Activated naive CD4-positive, alpha-beta T cell treated with anti-CD3 and anti-CD28 coated beads, Interleukin-2, amount 10 ng/mL, durations not matched to agents 7 days and 5 days (primary cell): ENCODE data around the gene GRK4.
"Not testable (repeated sequence)": the region's sequence is repeated elsewhere in the genome, so short reads cannot be mapped to it uniquely, and the experiment has no call there.

Experiments
- CTCF ChIA-PET: fragments of 350-600 bp; sonication (Branson Sonifier 250); formaldehyde crosslinking; loops from one replicate; lab custom pipeline; 2021; ENCODE audit warnings: antibody characterized with exemption; lab: Charles Lee
- DNase-seq: peaks from one replicate; pipeline ENCODE4 v3.0.0-alpha.2; 2020
- H3K27ac Mint-ChIP-seq: one replicate; pipeline ENCODE4 v1.8.0; 2021; ENCODE audit warnings: mild to moderate bottlenecking, moderate library complexity, mixed read lengths
- H3K27me3 Mint-ChIP-seq: one replicate; pipeline ENCODE4 v1.8.0; 2021; ENCODE audit warnings: mild to moderate bottlenecking, mixed read lengths
- H3K36me3 Mint-ChIP-seq: one replicate; pipeline ENCODE4 v1.8.0; 2021; ENCODE audit warnings: mixed read lengths
- H3K4me1 Mint-ChIP-seq: one replicate; pipeline ENCODE4 v1.8.0; 2021; ENCODE audit warnings: mixed read lengths
- H3K4me3 Mint-ChIP-seq: one replicate; pipeline ENCODE4 v1.8.0; 2021; ENCODE audit warnings: mild to moderate bottlenecking, moderate library complexity, mixed read lengths
- H3K9me3 Mint-ChIP-seq: one replicate; pipeline ENCODE4 v1.8.0; 2021; ENCODE audit warnings: mixed read lengths

GRK4 gene

DNA sequence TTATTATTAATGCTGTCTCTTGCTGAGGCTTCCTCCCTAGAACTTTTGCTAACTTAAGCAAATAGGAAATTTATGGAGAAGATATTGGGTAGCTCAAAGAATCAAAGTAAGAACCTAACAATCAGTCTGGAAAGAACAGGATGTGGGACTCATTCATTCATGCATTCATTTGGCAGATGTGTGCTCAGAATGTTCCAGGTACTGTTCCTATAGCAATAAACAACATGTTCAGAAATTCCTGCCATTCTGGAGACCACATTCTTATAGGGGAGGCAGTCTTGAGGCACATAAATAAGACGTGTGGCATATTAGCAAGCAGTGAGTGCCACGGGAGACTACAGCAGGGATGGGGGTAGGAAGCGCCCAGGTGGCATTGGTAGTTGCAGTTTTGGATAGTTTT lies 5.0 kb downstream of the GRK4 start:
- Mint-ChIP-seq H3K27me3 (peaks cover 3% of the 10 kb centered on the region), H3K36me3 (no peaks in the 10 kb centered on the region), H3K27ac (no peak overlapping the region), H3K4me1 (peaks cover 10% of the 10 kb centered on the region), H3K9me3 (no peaks in the 10 kb centered on the region), H3K4me3 (no peak overlapping the region)
- no peak for DNase-seq
- CTCF ChIA-PET = no interaction called here

GRCh38 chr4:2971275-2971674 lies 7.9 kb downstream of the GRK4 start:
- H3K4me1 Mint-ChIP-seq = no peaks in the 10 kb centered on the region
- H3K9me3 Mint-ChIP-seq = no peaks in the 10 kb centered on the region
- no peak overlapping the region for H3K4me3 Mint-ChIP-seq
- DNase-seq = no peak
- H3K27ac Mint-ChIP-seq = no peak overlapping the region
- CTCF ChIA-PET = no interaction called here
- H3K27me3 Mint-ChIP-seq = peaks cover 4% of the 10 kb centered on the region
- H3K36me3 Mint-ChIP-seq = no peaks in the 10 kb centered on the region

DNA sequence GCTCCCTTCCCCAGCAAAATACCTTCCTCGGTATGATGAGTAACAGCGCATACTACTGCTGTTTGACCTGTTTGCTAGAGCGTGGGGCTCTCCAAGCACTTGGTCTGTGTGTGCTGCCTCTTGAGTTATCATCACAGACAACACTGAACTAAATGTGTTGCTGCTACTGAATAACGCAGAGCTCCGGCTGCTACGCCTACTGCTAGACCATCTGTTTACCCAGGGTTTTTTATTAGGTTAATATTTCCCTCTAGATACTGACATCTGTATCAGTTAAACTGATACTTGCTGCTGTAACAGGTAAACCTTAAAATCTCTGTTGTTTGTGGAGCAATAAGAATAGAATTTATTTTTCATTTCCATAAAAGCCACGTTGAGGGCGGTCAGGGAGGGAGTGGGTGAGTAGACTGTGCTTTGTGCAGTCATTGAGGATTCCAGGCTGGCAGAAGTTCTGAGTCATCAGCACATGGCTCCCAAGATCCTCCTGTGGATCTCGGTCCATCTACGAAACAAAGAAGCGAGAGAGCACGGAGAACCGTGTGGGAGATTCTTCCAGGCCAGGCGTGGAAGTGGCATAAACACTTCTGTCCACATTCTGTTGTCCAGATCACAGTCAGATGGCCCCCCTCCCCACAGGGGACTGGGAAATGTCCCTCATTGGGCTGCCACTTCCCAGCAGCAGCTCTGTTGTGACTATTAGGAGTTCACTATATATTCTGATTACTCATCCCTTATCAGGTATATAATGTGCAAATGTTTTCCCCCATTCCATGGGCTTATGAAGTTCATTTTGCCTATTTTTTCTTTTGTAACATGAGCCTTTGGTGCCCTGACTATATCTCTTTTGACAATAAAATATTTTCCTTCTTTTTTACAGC lies 14.1 kb downstream of the GRK4 start:
- H3K4me3 Mint-ChIP-seq = no peak overlapping the region
- CTCF ChIA-PET = interaction anchor here (0.7 to 3.9 kb wide), 11 partner anchors 12 to 545 kb away, joined by 3 to 25 read pairs (median 5); partner anchors contain the start of genes GRK4 and NOP14
- peaks cover 2% of the 10 kb centered on the region for H3K4me1 Mint-ChIP-seq
- peaks cover 41% of the 10 kb centered on the region for H3K27me3 Mint-ChIP-seq
- peaks cover 15% of the 10 kb centered on the region for H3K9me3 Mint-ChIP-seq
- H3K27ac Mint-ChIP-seq = peak overlapping the region; percentile 58
- H3K36me3 Mint-ChIP-seq = no peaks in the 10 kb centered on the region
- DNase-seq = no peak

- Mint-ChIP-seq H3K4me3 (no peak overlapping the region), H3K9me3 (peaks cover 15% of the 10 kb centered on the region), H3K4me1 (peaks cover 2% of the 10 kb centered on the region), H3K27ac (no peak overlapping the region), H3K27me3 (peaks cover 50% of the 10 kb centered on the region), H3K36me3 (no peaks in the 10 kb centered on the region)
- CTCF ChIA-PET = interaction anchor here (2.9 kb wide), 1 partner anchor 57 kb away, joined by 8 read pairs; no protein-coding TSS in a partner anchor
- DNase-seq = no peak
Observed at GRCh38 chr4:2981256-2981819, 18.0 kb downstream of the GRK4 start.

- Mint-ChIP-seq H3K36me3 (no peaks in the 10 kb centered on the region), H3K27ac (no peak overlapping the region), H3K27me3 (peaks cover 50% of the 10 kb centered on the region), H3K4me3 (no peak overlapping the region), H3K9me3 (peaks cover 15% of the 10 kb centered on the region), H3K4me1 (peaks cover 2% of the 10 kb centered on the region)
- CTCF ChIA-PET = no interaction called here
- DNase-seq = no peak
Observed at GRCh38 chr4:2982012-2982411, 18.6 kb downstream of the GRK4 start.

- CTCF ChIA-PET = interaction anchor here (1.3 kb wide), 1 partner anchor 24 kb away, joined by 3 read pairs; no protein-coding TSS in a partner anchor
- H3K36me3 Mint-ChIP-seq, DNase-seq, H3K4me1 Mint-ChIP-seq, H3K4me3 Mint-ChIP-seq, H3K27ac Mint-ChIP-seq: not testable (repeated sequence)
- Mint-ChIP-seq H3K27me3 (peaks cover 48% of the 10 kb centered on the region), H3K9me3 (peaks cover 15% of the 10 kb centered on the region)
Observed at GRCh38 chr4:2983715-2984114, 20.3 kb downstream of the GRK4 start.

DNA sequence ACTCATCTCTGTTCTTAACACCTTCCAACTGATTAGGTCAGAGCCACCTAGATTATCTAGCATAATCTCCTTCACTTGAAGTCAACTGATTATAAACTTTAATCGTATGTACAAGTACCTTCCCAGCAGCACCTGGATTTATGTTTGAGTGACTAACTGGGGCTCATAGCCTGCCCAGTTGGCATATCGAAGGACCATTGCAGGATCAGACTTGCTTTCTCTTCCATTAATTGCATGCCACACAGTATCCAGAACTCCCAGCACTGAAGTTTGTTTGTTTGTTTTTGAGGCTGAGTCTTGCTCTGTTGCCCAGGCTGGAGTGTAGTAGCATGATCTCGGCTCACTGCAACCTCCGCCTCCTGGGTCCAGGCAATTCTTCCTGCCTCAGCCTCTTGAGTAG lies 27.9 kb downstream of the GRK4 start:
- peaks cover 13% of the 10 kb centered on the region for H3K27me3 Mint-ChIP-seq
- DNase-seq = no peak
- H3K36me3 Mint-ChIP-seq = no peaks in the 10 kb centered on the region
- no peak overlapping the region for H3K27ac Mint-ChIP-seq
- no peaks in the 10 kb centered on the region for H3K4me1 Mint-ChIP-seq
- H3K4me3 Mint-ChIP-seq = no peak overlapping the region
- CTCF ChIA-PET = no interaction called here
- no peaks in the 10 kb centered on the region for H3K9me3 Mint-ChIP-seq

- no peak for DNase-seq
- CTCF ChIA-PET = no interaction called here
- Mint-ChIP-seq H3K4me3 (no peak overlapping the region), H3K9me3 (no peaks in the 10 kb centered on the region), H3K4me1 (no peaks in the 10 kb centered on the region), H3K27ac (no peak overlapping the region), H3K36me3 (no peaks in the 10 kb centered on the region), H3K27me3 (peaks cover 16% of the 10 kb centered on the region)
Observed at GRCh38 chr4:2994917-2995316, 31.5 kb downstream of the GRK4 start.

DNA sequence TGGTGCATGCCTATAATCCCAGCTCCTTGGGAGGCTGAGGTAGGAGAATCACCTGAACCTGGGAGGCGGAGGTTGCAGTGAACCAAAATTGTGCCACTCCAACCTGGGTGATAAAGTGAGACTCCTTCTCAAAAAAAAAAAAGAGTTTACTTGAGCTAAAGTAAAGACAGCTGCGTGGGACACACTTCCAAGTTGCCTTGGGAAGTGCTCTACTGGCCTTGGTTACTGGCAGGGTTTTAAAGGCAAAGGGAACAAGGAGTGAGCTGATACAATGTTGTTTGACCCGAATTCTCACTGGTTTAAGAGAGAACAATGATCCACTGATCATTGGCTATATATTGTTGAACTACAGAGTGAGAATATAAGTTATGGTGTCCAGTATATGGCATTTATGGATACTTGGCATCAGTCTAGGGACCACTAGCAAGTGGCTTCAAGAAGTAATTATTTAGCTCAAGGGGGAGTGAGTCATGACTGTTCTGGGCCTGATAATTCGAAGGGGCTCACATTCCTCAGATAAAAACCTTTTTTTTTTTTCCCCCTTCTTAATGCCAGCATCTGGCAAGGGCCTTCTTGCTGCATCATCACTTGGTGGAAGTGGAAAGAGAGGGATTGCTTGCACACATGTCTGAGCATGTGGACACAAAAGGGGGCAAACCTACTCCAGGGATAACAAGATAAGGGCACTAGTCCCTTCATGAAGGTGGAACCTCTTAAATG lies 32.3 kb downstream of the GRK4 start:
- CTCF ChIA-PET = no interaction called here
- Mint-ChIP-seq H3K9me3 (no peaks in the 10 kb centered on the region), H3K27me3 (peaks cover 21% of the 10 kb centered on the region), H3K36me3 (no peaks in the 10 kb centered on the region), H3K27ac (no peak overlapping the region), H3K4me3 (no peak overlapping the region), H3K4me1 (no peaks in the 10 kb centered on the region)
- no peak for DNase-seq

GRCh38 chr4:2996415-2996814 lies 33.0 kb downstream of the GRK4 start:
- no peak for DNase-seq
- H3K27ac Mint-ChIP-seq = no peak overlapping the region
- no peak overlapping the region for H3K4me3 Mint-ChIP-seq
- H3K9me3 Mint-ChIP-seq = no peaks in the 10 kb centered on the region
- peaks cover 22% of the 10 kb centered on the region for H3K27me3 Mint-ChIP-seq
- H3K4me1 Mint-ChIP-seq = no peaks in the 10 kb centered on the region
- no peaks in the 10 kb centered on the region for H3K36me3 Mint-ChIP-seq
- CTCF ChIA-PET = no interaction called here

- Mint-ChIP-seq H3K4me3 (no peak overlapping the region), H3K27me3 (peaks cover 15% of the 10 kb centered on the region), H3K36me3 (no peaks in the 10 kb centered on the region), H3K9me3 (no peaks in the 10 kb centered on the region), H3K4me1 (no peaks in the 10 kb centered on the region), H3K27ac (no peak overlapping the region)
- DNase-seq = no peak
- CTCF ChIA-PET = interaction anchor here (1.3 to 1.5 kb wide), 3 partner anchors 25 to 28 kb away, joined by 3 to 4 read pairs (median 4); no protein-coding TSS in a partner anchor
Observed at GRCh38 chr4:3007724-3008123, 44.4 kb downstream of the GRK4 start.

GRCh38 chr4:3009422-3009821 lies 46.1 kb downstream of the GRK4 start:
- no peak overlapping the region for H3K4me3 Mint-ChIP-seq
- H3K36me3 Mint-ChIP-seq = no peaks in the 10 kb centered on the region
- H3K4me1 Mint-ChIP-seq = no peaks in the 10 kb centered on the region
- no peak overlapping the region for H3K27ac Mint-ChIP-seq
- CTCF ChIA-PET = interaction anchor here (0.6 kb wide), 1 partner anchor 84 kb away, joined by 3 read pairs; no protein-coding TSS in a partner anchor
- DNase-seq = no peak
- H3K9me3 Mint-ChIP-seq = no peaks in the 10 kb centered on the region
- H3K27me3 Mint-ChIP-seq = peaks cover 20% of the 10 kb centered on the region

- no peak overlapping the region for H3K27ac Mint-ChIP-seq
- no peak for DNase-seq
- H3K36me3 Mint-ChIP-seq = no peaks in the 10 kb centered on the region
- H3K9me3 Mint-ChIP-seq = no peaks in the 10 kb centered on the region
- H3K4me1 Mint-ChIP-seq = no peaks in the 10 kb centered on the region
- no peak overlapping the region for H3K4me3 Mint-ChIP-seq
- H3K27me3 Mint-ChIP-seq = peaks cover 20% of the 10 kb centered on the region
- CTCF ChIA-PET = no interaction called here
Observed at GRCh38 chr4:3010577-3010976, 47.2 kb downstream of the GRK4 start.

DNA sequence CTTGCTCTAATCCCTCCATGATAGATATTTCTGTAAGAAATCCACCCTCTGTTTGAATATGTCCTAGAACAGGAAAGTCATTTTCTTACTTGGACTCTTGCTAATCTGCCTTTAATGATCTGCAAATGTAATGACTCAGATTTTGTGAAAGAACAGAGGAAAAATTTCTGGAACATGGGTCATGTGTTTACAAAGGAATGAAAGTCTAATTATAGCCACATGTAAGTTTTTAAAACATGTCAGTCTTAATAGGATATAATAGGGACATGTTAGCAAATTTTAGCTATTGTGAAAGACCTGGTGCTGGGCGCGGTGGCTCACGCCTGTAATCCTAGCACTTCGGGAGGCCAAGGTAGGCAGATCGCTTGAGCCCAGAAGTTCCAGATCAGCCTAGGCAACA lies 47.6 kb downstream of the GRK4 start:
- no peaks in the 10 kb centered on the region for H3K9me3 Mint-ChIP-seq
- DNase-seq = no peak
- H3K27ac Mint-ChIP-seq = no peak overlapping the region
- CTCF ChIA-PET = no interaction called here
- no peak overlapping the region for H3K4me3 Mint-ChIP-seq
- no peaks in the 10 kb centered on the region for H3K36me3 Mint-ChIP-seq
- H3K27me3 Mint-ChIP-seq = peaks cover 20% of the 10 kb centered on the region
- H3K4me1 Mint-ChIP-seq = no peaks in the 10 kb centered on the region
